Measurements from ENCODE around the gene TUBB2A.
"Not testable (repeated sequence)": the region's sequence is repeated elsewhere in the genome, so short reads cannot be mapped to it uniquely, and the experiment has no call there.

The TUBB2A gene

DNA sequence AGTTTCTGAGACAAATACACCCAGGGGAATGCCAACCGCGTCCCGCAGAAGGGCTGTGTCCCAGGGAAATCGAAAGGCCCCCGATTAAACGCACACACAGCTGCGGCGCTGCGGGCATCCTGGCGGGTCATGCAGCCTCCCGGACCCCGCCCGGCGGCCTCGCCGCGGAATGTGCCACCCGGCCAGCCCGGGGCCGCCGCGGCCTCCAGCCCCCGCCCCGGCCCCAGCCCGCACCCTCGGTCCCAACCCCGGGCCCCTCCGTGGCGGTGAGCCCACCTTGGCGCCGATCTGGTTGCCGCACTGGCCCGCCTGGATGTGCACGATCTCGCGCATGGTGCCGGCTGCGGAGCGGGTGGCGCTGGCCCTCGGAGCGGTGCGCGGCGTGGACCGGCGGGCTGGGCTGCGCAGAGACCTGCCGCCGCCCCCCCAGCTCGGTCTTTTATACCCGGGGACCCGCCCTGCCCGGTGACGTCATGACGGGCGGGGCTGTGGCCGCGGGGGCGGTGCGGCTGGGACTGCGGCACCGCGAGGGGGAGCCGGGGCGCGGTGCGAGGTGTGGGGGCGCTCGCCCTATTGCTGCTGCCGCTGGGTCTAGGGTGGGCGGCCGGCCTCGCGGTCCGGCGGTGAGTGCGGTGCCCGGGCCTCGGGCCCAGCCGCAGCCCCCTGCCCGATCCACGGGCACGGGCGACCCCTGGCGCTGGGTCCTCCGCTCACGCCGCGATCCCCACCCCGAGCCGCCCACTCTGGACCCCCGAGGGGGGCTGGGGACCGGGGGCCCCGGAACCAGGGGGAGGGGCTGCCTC, at the start of gene TUBB2A:
Gene TUBB2A (minus strand): TSS at position 414 of the 803 bp plus-strand sequence. CDS start 81 bp downstream, at position 333.
- peak; percentile 47 to 50 for DNase-seq

DNA sequence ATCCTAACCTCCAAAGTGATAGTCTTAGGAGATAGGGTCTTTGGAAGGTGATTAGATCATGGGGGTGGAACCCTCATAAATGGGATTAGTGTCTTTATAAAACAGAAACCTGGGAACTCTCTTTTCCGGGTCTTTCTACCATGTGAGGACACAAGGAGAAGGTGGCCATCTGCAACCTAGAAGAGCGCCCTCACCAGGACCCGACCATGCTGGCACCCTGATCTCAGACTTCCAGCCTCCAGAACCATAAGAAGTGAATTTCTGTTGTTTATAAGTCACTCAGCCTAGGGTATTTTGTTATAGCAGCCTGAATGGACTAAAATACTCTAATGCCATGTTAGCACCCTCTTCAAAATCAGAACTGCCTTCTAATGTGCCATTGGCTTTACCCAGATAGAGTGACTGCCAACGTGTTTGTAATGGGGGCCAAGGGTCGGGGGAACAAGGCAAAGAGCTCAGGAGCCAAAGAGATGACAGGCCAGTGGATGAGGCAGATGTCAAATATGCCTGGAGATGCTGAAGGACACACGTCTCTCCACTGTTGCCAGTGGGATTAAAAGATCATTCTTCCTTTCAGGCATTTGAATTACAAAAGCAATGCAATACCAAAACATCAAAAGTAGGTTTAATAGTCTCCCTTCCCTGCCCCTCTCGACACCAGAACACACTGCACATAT, 49.1 kb upstream of the TUBB2A start:
- no peak for DNase-seq

DNA sequence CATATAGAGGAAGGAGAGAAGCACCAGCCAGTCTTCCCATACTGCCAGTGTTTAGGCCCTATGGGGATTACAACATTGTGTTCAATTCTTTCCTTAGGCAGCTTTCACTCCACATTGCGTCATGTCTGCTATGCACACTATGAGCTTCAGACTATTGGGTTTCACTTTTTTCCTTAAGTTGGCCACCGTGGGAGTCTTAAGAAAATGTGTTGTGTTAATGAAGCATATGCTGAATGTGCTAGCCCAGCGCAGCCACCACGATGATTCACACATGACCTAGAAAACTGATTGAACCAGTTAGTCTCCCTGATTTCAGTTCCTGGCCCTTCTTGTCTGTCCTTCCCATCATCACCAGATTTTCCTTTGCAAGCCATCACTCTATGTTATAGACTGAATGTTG, 48.6 kb upstream of the TUBB2A start:
- DNase-seq: no peak

DNA sequence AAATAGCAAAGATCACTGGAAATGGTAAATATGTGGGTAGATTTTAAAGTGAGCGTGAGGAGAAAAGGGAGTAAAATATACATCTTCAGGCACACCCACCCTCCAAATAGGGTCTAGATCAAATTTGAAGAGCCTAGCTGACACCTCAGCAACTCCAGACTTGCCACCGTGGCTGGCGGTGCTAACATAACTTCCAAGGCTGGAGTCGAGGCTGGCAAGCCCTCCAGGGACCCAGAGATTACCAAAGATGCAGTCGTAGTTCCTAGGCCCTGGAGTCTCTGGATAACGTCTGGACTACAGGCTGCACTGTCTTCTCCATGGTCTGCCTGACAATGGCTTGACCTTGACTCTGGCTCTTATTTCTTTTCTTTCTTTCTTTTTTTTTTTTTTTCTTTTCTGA, 47.6 kb upstream of the TUBB2A start:
- DNase-seq: no peak

DNA sequence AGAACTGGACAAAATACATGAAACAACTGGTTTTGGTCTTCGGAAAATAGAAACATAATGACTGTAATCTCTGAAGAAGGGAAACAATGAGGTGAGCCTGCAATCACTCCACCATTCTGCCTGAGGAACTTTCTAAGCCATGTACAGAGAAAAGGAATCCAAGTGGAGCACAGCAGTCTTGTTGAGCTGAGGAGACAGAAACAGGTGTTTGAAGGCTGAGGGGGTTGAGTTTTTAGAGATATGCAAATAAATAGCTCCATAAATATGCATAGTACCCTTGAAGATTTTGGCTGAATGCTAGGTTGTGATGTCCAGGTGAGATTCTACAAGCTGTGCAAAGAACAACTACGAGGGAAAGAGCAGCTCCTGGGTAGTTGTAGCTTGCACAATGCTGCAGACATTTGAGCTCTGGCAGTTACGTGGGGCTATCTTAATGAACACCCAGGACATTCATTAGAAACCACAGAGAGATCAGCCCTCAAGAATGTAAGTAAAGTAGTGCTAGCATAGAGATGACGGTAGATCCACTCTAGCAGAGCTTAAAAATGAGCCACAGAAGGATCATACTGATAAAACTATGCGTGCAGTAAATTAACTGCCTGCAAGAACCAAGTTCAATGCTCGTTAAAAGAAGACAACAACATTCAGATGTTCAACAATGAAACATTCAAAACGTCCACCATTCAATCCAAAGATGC, 45.8 kb upstream of the TUBB2A start:
- DNase-seq: no peak

DNA sequence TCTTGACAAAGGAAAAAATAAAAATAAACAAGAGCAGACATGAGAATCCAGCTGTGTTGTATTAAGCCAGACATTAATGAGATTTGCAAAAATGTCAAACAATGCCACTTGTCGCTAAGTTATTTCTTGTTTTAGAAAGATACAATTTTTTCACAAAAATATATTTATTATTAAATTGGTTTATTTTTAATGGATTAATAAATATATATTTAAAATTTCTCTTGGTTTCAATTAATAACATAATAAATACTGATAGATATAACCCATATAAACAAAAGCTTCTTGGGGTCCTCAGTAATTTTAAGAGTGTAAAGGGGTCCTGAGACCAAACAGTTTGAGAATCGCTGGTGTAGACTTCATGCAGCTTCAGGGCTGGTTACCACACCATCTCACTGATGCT, 44.0 kb upstream of the TUBB2A start:
- no peak for DNase-seq

DNA sequence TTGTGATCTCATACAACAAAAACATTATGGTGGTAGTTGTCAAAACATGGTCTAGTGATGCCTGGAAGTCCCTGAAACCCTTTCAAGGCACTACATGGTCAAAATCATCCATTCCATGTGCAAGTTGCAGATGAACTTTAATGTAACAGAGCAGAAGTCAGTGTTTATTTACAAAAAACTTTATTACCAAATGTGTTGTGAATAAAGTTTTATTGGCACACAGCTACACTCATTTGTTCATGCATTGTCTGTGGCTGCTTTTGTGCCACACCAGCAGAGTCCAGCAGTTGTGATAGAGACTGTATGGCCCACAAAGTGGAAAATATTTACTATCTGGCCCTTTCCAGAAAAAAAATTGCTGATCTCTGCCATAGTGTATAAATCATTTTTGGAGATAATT, 43.3 kb upstream of the TUBB2A start:
- DNase-seq: no peak

DNA sequence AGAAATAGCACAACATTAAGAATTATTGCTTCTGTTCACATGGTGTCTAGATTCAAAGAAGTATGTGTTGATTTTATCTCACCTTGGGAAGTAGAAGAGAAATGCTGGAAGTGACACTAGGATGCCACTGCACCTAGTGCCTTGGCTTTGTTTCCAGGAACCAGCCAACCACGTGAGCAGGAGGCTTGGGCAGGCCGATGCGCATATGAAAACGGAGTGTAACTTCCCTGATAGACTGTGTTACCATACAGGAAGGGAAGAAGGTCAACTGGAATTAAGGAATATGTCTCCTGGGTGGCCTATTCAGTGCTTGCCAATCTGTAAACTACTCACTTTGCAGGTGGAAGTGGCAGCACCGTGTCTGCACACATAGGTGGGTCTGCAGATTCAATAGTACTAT, 42.0 kb upstream of the TUBB2A start:
- DNase-seq: no peak

DNA sequence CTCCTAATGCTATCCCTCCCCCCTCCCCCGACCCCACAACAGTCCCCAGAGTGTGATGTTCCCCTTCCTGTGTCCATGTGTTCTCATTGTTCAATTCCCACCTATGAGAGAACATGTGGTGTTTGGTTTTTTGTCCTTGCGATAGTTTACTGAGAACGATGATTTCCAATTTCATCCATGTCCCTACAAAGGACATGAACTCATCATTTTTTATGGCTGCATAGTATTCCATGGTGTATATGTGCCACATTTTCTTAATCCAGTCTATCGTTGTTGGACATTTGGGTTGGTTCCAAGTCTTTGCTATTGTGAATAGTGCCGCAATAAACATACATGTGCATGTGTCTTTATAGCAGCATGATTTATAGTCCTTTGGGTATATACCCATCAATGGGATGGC, 40.4 kb upstream of the TUBB2A start:
- DNase-seq: not testable (repeated sequence)

DNA sequence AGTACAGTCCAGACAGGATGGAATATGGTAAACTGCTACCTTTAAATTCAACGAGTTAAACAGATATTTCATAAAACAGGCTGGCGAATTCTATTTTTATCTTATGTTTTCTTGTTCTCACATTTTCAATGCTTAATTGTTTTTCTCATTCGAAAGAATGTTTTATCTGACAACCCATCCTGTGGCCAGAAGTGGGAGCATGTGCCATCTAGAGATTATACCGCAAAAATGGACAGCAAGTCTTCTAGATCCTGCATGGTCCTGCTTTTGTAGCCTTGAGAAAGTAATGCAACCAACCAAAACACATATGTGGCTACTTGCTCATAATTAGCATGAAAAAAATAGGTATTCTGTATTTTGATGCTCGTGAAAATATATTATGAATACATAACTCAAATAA, 39.4 kb upstream of the TUBB2A start:
- no peak for DNase-seq

DNA sequence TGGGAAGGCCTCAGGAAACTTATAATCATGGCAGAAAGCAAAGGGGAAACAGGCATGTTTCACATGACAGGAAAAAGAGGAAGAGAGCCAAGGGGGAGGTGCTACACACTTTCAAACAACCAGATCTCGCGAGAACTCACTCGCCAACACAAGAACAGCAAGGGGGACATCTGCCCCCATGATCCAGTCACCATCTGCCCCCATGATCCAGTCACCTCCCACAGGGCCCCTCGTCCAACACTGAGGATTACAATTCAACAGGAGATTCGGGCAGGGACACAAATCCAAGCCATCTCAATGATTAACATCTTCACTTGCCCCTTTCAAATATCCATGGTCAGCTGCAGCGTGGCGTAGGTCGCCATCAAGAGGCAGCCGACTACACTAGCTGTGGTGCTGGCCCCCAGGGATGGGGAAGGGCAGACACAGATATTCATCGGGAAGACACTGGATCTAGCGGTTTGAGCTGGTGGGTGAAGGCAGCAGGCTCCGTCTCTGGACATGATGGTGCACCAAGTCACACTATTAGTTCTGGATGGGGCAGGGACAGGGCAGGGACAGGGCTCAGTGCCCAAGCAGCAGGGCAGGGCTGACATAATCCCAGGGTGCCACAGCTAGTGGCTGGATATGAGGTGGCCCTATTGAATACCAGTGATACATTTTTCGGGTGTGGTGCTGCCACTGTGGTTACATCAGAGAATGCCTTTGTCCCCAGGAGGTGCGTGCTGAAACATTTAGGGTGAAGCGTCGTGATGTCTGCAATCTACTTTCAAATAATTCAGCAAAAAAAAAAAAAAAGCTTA, 38.6 kb upstream of the TUBB2A start:
- peak; percentile 94 to 95 for DNase-seq

DNA sequence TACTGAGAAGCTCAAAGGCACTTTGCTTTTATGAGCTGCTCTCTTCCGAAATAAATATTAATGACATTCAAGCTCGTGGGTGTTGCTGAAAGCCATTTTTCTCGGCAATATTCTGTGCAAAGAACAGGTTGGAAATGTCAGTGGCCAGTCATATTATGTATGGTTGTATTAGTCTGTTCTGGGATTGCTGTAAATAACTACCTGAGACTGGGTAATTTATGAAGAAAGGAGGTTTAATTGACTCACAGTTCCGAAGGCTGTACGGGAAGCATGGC, 38.0 kb upstream of the TUBB2A start:
- no peak for DNase-seq

DNA sequence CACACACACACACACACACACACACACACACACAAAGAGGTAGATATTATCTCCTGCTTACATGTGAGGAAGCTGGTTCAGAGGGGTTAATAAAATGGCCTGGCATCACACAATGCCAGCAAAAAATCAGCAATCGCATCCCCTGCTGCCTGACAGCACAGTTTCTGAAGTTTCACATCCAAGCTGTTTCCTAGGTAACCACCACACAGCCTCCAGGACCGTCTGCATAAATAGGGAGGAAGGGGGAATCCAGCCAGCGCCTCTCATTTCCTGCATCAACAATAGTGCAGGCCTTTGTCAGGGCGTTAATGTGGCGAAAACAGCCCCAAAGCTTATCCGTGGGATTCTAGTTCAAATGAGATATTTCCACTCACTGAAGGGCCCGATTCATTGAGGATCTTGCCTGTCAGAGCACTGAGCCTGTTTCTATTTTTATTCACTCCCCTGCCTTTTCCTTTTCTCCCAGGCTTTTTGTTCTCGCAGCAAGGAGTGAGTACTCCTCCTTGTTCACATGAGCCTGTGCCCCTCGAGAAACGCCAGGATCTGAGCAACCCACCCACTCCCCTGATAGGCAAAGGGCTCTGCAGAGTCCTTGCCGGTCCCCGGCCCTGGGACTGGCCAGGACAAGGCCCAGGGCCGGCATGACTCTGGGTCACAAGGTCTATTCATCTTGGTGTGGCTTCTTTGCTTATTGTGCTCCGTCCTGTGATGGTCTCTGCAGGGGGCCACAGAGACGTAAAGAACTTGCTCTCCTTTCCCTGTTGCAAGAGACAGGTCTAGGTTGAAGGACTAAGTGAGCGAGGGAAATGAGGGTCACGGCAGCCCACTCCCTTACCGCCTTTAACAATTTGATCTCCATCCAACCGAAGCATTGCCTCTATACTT, 37.4 kb upstream of the TUBB2A start:
- peak; percentile 22 to 25 for DNase-seq

DNA sequence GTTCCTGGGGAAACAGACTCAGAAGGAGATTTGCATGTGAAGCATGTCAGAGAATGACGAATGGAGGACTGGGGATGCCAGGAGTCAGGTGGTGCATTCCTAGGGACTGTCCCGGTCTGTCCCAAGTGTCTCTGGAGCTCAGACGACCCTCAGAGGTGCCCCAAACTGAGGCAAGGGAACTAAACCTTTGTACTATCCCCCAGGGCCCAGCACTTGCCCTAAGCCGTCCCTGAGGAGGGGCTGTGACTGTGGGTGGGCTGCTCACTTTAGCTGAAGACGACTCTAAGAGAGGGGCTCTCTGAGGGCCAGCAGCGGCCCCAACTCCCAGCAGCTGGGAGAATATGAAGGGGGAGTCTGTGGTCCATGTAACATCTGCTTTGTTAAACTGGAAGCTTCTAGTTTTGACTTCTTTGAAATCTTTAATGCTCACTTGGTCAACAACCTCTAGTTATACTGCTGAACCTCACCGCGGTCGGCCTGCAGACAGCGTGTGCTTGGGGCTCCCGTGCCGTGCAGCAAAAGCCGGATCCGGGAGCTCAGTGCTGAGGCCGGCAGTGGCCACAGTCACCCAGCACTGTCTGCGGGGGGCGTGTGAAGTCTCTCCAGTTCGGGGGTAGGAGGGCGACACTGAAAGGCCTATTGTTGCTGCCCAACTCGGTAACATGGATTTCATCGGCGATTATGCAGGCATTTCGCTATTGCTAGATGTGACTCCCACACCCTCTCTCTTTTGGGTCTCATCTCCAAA, 35.9 kb upstream of the TUBB2A start:
- DNase-seq: no peak

DNA sequence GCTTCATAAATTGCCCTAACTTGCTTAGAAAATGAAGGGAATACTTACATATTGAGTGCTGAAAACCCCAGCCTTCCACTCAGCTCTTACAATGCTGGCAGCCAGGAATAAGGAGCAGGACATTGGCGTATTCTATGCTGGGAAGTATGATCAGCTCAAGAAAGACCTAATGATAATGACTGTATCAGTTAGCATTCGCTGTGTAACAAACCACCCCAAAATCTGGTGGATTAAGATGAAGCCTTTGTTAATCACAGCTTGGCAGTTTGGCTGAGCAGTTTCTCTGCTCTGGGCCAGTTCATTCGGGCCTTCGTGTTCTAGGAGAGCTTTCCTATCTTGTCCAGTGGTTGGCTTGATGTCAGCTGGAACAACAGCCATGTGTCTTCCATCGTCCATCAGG, 33.4 kb upstream of the TUBB2A start:
- no peak for DNase-seq

DNA sequence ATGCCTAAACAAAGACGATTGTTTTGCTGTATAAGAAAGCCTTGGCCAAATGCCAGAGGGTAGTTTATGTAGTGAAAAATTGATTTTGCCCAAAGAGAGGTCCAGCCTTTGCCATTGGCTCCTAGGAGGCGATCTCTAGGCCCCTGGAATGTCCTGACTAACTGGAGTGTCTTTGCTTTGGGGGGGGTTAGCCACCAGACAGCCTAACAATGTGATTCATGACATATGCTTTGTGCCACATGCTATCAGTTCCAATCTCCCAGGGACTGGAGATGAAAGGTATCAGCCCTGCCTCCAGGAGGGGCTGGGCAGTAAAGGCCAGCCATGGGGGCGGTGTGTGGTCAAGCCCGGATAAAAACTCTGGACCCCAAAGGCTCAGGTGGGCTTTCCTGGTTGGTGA, 32.7 kb upstream of the TUBB2A start:
- DNase-seq: no peak

DNA sequence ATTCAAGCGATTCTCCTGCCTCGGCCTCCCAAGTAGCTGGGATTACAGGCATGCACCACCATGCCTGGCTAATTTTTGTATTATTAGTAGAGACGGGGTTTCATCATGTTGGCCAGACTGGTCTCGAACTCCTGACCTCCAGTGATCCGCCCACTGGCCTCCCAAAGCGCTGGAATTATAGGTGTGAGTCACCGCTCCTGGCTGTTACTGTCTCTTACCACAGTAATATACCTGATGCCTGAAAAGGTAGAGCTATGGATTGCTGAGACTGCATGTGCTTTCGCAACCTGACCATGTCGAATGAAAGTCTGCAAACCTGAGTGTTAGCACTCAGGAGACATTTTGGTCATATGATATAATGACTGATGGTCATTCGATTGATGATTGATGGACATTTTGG, 31.8 kb upstream of the TUBB2A start:
- DNase-seq: not testable (repeated sequence)

DNA sequence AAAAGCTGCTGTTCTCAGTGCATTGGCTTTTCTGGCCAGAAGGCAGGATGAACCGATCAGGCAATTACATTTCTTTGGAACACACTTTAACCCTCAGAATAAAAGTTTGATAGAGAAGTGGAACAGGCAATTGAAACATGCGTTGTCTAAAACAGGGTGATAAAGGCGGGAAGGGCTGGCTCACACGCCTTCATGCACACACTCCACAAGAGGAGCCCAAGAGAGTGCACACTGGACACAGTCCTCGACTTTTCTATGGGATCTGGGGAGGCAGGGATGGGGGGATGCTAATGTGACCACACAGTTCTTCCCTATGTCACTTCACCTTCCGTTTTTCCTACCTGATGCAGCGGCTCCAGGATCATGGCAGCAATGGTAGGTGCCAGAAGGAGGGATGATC, 30.9 kb upstream of the TUBB2A start:
- DNase-seq: no peak

DNA sequence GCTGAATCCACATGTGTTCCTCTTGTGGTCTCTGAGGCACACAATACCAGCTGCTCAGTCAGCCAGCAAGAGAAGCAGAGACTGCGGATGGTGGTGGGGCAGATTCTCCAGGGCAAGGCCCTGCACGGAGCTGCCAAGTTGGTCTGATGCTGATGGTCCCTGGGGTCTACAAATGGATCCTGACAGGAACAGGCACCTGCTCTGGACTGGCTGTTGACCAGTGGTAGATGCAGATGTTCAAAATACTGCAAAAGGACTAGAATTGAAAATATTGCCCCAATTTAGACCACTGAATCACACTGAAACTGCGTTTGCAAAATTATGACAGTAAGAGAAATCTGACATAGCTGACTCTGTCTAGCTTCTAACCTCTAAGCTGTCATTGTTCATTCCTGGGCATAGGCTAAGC, 29.6 kb upstream of the TUBB2A start:
- DNase-seq: no peak

DNA sequence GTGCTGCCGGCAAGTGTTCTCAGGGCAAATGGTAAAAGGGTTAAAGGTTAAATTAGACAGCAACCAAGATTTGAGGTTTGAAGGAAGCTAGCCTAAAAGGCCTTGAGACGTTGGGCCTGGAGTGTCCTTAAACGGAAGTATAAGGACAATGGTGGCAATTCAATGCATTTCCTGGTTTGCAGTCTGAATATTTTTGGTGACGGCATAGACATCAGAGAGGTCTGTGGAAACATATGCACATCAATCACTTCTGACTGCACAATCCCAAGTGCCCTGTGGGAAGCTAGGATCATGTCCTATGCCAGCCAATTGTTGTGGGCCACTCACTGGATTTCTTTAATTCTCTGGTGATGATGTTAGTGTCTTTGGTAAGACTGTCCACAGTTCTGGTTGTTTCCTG, 25.7 kb upstream of the TUBB2A start:
- DNase-seq: no peak

DNA sequence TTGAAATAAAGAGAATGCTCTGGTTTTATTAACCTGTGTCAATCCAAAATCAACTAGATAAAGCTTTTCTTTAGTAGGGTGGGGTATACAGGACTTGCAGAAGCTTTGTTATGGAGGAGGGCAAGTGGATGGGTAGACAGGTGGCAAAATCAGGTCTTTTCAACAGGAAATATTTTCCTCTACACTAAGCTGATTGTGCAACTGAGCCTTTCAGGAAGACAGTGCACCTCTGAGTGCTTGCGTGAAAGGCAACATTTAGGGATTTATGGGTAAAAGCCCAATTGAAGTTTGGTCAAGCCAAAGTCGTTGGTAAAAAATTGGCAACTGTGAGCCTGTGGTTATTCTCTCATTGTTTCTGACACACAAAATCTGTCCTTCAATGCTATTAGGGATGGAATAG, 23.8 kb upstream of the TUBB2A start:
- no peak for DNase-seq

DNA sequence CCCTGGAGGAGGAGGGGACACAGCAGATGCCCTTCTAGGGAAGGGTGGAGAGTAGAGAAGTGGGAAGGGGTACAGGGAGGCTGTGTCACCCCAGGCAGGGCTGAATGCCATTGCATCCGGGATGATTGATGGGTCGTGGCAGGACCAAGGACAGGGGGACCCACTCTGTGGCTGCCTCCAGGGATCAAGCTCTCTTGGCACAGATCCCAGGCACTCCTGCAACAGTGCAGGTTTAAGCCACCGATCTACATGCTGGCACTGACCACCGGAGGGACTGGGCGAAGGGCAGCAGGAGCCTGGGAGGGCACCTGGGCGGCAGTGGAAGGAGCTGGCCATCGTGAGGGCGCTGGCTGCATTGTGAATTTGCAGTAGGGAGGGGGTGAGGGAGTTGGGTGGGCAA, 22.6 kb upstream of the TUBB2A start:
- not testable (repeated sequence) for DNase-seq

Measured in SHP77 (cell line).